Measurements from ENCODE around the gene GNAI2. TPM values are rescaled to one million over a fixed set of nuclear protein-coding genes. Genes with fewer than 3 reads are reported as not detected.
A peak's percentile ranks its signal among the peaks of the same experiment; 100 is the strongest.

GNAI2 gene
- total and polyA plus RNA-seq, 2 donors (not counting 3 experiments of a cell fraction or from before 2014, with no cell fraction given), result 767 to 1,875 TPM

DNA sequence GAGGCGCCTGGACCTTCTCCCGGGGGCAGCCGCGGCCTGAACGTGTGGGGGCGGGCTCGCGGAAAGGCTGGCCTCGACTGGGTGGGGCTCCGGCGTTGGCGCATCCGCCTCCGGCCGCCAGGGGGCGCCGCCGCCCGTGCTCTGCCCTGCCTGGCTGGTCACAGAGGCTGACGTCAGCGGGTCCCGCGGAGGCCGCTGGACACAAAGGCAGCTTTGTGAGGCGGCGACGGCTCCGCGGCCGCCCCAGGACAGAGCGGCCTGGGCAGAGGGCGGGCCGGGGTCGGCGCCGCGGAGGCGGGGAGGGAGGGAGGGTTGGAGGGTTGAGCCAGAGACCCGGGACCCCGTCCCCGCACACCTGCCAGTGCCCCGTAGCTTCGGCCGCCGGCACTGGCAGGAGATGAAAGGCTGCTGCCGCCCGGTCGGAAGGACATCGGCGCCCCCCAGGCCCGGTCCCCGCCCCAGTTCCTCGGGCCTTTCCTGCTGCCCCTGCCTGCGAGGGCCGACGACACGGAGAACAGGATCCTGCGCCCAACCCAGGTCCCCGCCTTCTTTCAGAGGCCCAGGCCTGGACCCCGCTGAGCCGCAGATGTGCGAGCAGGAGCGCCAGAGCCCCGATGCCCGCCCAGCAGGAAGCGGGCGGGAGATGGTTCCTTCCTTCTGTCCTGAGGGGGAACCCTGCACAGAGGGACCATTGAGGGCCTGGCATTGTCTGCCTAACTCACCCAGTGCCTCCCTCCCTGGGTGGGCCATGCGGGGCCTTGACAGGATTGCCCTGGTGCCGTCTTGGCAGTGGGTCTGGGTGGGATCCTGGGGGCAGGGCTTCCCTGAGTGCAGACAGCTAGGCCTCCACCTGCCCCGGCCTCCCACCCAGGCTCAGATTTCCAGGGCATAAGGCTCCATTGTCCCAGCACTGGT is 24.3 kb downstream of the GNAI2 start:
- Histone ChIP-seq H3K9ac (replicated peaks; ENCODE audit: extremely low read depth, insufficient read depth, low read length) (peak overlapping the region; percentile 89), H4K20me1 (replicated peaks; ENCODE audit: control insufficient read depth, extremely low read depth, insufficient read depth, low read length) (no peaks in the 10 kb centered on the region), H3K27me3 (ENCODE audit: control insufficient read depth in 2 of 2, insufficient read depth in 2 of 2, low read length in 2 of 2) (no peaks in the 10 kb centered on the region), H2AFZ (ENCODE audit: low read depth, low read length) (no peak overlapping the region), H3K36me3 (ENCODE audit: control insufficient read depth in 2 of 2, extremely low read depth in 1 of 2, insufficient read depth in 2 of 2, low read length in 2 of 2) (peaks cover 14 to 30% of the 10 kb centered on the region in 2 experiments), H3K4me1 (ENCODE audit: control insufficient read depth, extremely low read depth, insufficient read depth, low read length) (peaks cover 28% of the 10 kb centered on the region), H3K4me3 (replicated peaks in 1 of 3; ENCODE audit: insufficient read depth in 1 of 3, low read depth in 1 of 3, low read length in 3 of 3) (peak overlapping the region in 2 of 3 experiments; percentile 25 to 31), H3K9me1 (replicated peaks; ENCODE audit: control insufficient read depth, extremely low read depth, insufficient read depth, low read length) (no peaks in the 10 kb centered on the region), H3K27ac (ENCODE audit: insufficient read depth, low read depth, low read length) (peak overlapping the region; percentile 88), H3K9me3 (replicated peaks; ENCODE audit: control insufficient read depth, insufficient read depth, low read length) (no peaks in the 10 kb centered on the region), H3K79me2 (ENCODE audit: control insufficient read depth, insufficient read depth, low read length) (peaks cover 20% of the 10 kb centered on the region), H3K4me2 (ENCODE audit: insufficient read depth, low read length) (peak overlapping the region; percentile 50)
- POLR2A ChIA-PET, result interaction anchor here (2.1 kb wide), 1 partner anchor 17 kb away, joined by 11 read pairs; no protein-coding TSS in a partner anchor
- dilution Hi-C loops (cut with MboI; ENCODE audit: extremely low pct_ligation_motif_present, low sequenced_read_pairs) (no loop called here), intact Hi-C loops (cut with micrococcal nuclease) (loop anchor here (1.0 to 10.0 kb wide), 5 partner anchors 13 to 135 kb away; no protein-coding TSS in a partner anchor)
- FAIRE-seq (peak; percentile 83), DNase-seq (ENCODE audit: low read depth, low spot score) (peak; percentile 93)
- CTCF ChIA-PET, result interaction anchor here (0.6 to 8.6 kb wide), 20 partner anchors 9 to 75 kb away, joined by 3 to 98 read pairs (median 5); partner anchors contain the start of genes GNAI2, GNAT1, HYAL3 and NAA80
- TF ChIP-seq POLR2AphosphoS5 (IDR thresholded peaks at IDR 0.05; ENCODE audit: insufficient read depth, low read depth, low read length) (peak; percentile 99), POLR2A (IDR thresholded peaks at IDR 0.05; ENCODE audit: low read depth, low read length) (peak; percentile 88), FOS (IDR thresholded peaks at IDR 0.05; ENCODE audit: borderline replicate concordance, insufficient read depth, low read length) (peak; percentile 14), MYC (IDR thresholded peaks at IDR 0.05; ENCODE audit: low read depth, low read length) (no peak), GATA2 (IDR thresholded peaks at IDR 0.05; ENCODE audit: insufficient read depth, insufficient read length, low read depth, low read length) (no peak), EZH2 (IDR thresholded peaks at IDR 0.05; ENCODE audit: borderline replicate concordance, low read depth, low read length, severe bottlenecking) (no peak), JUN (IDR thresholded peaks at IDR 0.05; ENCODE audit: borderline replicate concordance, insufficient read depth, insufficient read length, low read depth) (no peak)
- TF ChIP-seq, protein P1, sequence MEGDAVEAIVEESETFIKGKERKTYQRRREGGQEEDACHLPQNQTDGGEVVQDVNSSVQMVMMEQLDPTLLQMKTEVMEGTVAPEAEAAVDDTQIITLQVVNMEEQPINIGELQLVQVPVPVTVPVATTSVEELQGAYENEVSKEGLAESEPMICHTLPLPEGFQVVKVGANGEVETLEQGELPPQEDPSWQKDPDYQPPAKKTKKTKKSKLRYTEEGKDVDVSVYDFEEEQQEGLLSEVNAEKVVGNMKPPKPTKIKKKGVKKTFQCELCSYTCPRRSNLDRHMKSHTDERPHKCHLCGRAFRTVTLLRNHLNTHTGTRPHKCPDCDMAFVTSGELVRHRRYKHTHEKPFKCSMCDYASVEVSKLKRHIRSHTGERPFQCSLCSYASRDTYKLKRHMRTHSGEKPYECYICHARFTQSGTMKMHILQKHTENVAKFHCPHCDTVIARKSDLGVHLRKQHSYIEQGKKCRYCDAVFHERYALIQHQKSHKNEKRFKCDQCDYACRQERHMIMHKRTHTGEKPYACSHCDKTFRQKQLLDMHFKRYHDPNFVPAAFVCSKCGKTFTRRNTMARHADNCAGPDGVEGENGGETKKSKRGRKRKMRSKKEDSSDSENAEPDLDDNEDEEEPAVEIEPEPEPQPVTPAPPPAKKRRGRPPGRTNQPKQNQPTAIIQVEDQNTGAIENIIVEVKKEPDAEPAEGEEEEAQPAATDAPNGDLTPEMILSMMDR (IDR thresholded peaks at IDR 0.05; ENCODE audit: extremely low read depth in 1 of 2, insufficient read depth in 1 of 2, low read depth in 1 of 2, low read length in 2 of 2), result peak; percentile 97 to 99
- TF ChIP-seq, protein P2, sequence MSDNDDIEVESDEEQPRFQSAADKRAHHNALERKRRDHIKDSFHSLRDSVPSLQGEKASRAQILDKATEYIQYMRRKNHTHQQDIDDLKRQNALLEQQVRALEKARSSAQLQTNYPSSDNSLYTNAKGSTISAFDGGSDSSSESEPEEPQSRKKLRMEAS (IDR thresholded peaks at IDR 0.05; ENCODE audit: insufficient read depth, insufficient read length), result no peak
- no TSS peak for BruUV-seq (replicated peaks)

Measured in endothelial cell of umbilical vein (primary cell).